IMR-90 (cell line): ENCODE results near the gene ALOXE3. TPM values are rescaled to one million over a fixed set of nuclear protein-coding genes. Genes with fewer than 3 reads are reported as not detected.

Experiments
- ATAC-seq: fragments of 200-7000 bp; cut with Tn5 transposase; 2 replicates; pipeline ENCODE4 v1.9.1; 2020; ENCODE audit warnings: low read depth, mild to moderate bottlenecking, moderate library complexity
- BruUV-seq: library from RNA; stranded (reverse); fragments of 400-500 nt; replicated peaks from 2 replicates; lab custom pipeline; 2021; lab: Mats Ljungman, UMichigan
- CTCF ChIA-PET: fragments of 300-600 bp; formaldehyde crosslinking; extraction: SDS; loops from one replicate; lab custom pipeline; 2021; ENCODE audit warnings: antibody characterized with exemption; lab: Yijun Ruan, JAX
- POLR2A ChIA-PET: fragments of 300-600 bp; sonication (Branson Sonifier 250); formaldehyde crosslinking; loops from one replicate; lab custom pipeline; 2022; ENCODE audit warnings: antibody characterized with exemption; ENCODE audit not compliant: unreplicated experiment; lab: Charles Lee
- DNase-seq: peaks from one replicate; pipeline ENCODE4 v3.0.0; 2013
- H2AFZ ChIP-seq: replicated peaks from 2 replicates; pipeline ENCODE3; 2013; ENCODE audit warnings: low read length, mild to moderate bottlenecking; ENCODE audit not compliant: poor library complexity
- H2AK5ac ChIP-seq: 2 replicates; pipeline ENCODE4 v1.6.1; 2013; ENCODE audit warnings: low read depth, low read length, inconsistent platforms
- H2AK9ac ChIP-seq: replicated peaks from 2 replicates; pipeline ENCODE3; 2013; ENCODE audit warnings: mild to moderate bottlenecking, low read depth, low read length, moderate library complexity; ENCODE audit not compliant: poor library complexity
- H2BK120ac ChIP-seq: 2 replicates; pipeline ENCODE4 v1.6.1; 2013; ENCODE audit warnings: low read depth, low read length, inconsistent platforms
- H2BK15ac ChIP-seq: 3 replicates; pipeline ENCODE4 v1.6.1; 2013; ENCODE audit warnings: low read depth, low read length, inconsistent platforms
- H2BK20ac ChIP-seq: 2 replicates; pipeline ENCODE4 v1.6.1; 2013; ENCODE audit warnings: low read depth, mild to moderate bottlenecking, inconsistent platforms, low read length, moderate library complexity
- H2BK5ac ChIP-seq: 2 replicates; pipeline ENCODE4 v1.6.1; 2013; ENCODE audit warnings: mild to moderate bottlenecking, low read depth, low read length, inconsistent platforms; ENCODE audit not compliant: poor library complexity, severe bottlenecking
- H3K14ac ChIP-seq: replicated peaks from 2 replicates; pipeline ENCODE4 v1.6.1; 2013; ENCODE audit warnings: low read depth, low read length, inconsistent platforms
- H3K18ac ChIP-seq: 2 replicates; pipeline ENCODE4 v1.6.1; 2013; ENCODE audit warnings: low read depth, low read length, control low read depth
- H3K23ac ChIP-seq: 2 replicates; pipeline ENCODE4 v1.6.1; 2013; ENCODE audit warnings: low read depth, low read length, inconsistent platforms
- H3K27ac ChIP-seq: 2 replicates; pipeline ENCODE4 v1.5.1; 2013; ENCODE audit warnings: mild to moderate bottlenecking, control low read depth, low read length; ENCODE audit not compliant: insufficient read depth
- H3K27me3 ChIP-seq: 2 replicates; pipeline ENCODE4 v1.6.1; 2013; ENCODE audit warnings: low read length; ENCODE audit not compliant: control insufficient read depth, insufficient read depth
- H3K36me3 ChIP-seq: 2 replicates; pipeline ENCODE4 v1.6.1; 2013; ENCODE audit warnings: low read length, mixed read lengths; ENCODE audit not compliant: control insufficient read depth, insufficient read depth
- H3K4ac ChIP-seq: 2 replicates; pipeline ENCODE4 v1.6.1; 2013; ENCODE audit warnings: low read depth, low read length, inconsistent platforms
- H3K4me1 ChIP-seq: 2 replicates; pipeline ENCODE4 v1.6.1; 2013; ENCODE audit warnings: low read length, mixed read lengths; ENCODE audit not compliant: control insufficient read depth, insufficient read depth
- H3K4me2 ChIP-seq: 2 replicates; pipeline ENCODE4 v1.6.1; 2013; ENCODE audit warnings: low read depth, mild to moderate bottlenecking, control low read depth, low read length, moderate library complexity
- H3K4me3 ChIP-seq: 2 replicates; pipeline ENCODE4 v1.5.1; 2013; ENCODE audit warnings: low read depth, mild to moderate bottlenecking, control low read depth, low read length, moderate library complexity; ENCODE audit not compliant: insufficient read depth
- H3K56ac ChIP-seq: 2 replicates; pipeline ENCODE4 v1.6.1; 2013; ENCODE audit warnings: low read length, inconsistent platforms; ENCODE audit not compliant: insufficient read depth; ENCODE audit errors: extremely low read depth
- H3K79me1 ChIP-seq, 2 experiments: 2 replicates each; pipeline ENCODE4 v1.6.1; 2013; ENCODE audit warnings: low read length in 2 of 2, inconsistent platforms in 1 of 2, low read depth in 1 of 2
- H3K9ac ChIP-seq: 2 replicates; pipeline ENCODE4 v1.6.1; 2013; ENCODE audit warnings: low read depth, low read length, control low read depth
- H3K9me1 ChIP-seq: 2 replicates; pipeline ENCODE4 v1.6.1; 2013; ENCODE audit warnings: low read length, inconsistent platforms; ENCODE audit not compliant: insufficient read depth
- H3K9me3 ChIP-seq: 2 replicates; pipeline ENCODE4 v1.6.1; 2013; ENCODE audit warnings: low read length; ENCODE audit not compliant: control insufficient read depth, insufficient read depth
- H4K20me1 ChIP-seq: 2 replicates; pipeline ENCODE4 v1.6.1; 2013; ENCODE audit warnings: low read length, inconsistent platforms; ENCODE audit not compliant: insufficient read depth
- H4K5ac ChIP-seq: 2 replicates; pipeline ENCODE4 v1.6.1; 2013; ENCODE audit warnings: mild to moderate bottlenecking, low read depth, low read length, control low read depth
- H4K8ac ChIP-seq, 2 experiments: 2 replicates each; pipeline ENCODE4 v1.6.1; 2013; ENCODE audit warnings: low read depth in 2 of 2, low read length in 2 of 2, control low read depth in 1 of 2, inconsistent platforms in 1 of 2
- H4K91ac ChIP-seq: 2 replicates; pipeline ENCODE4 v1.6.1; 2013; ENCODE audit warnings: low read depth, low read length, inconsistent platforms; ENCODE audit not compliant: insufficient read depth
- BHLHE40 ChIP-seq: fragments of 150-350 bp; IDR thresholded peaks from 2 replicates; pipeline ENCODE4 v1.6.1; 2016; ENCODE audit warnings: mild to moderate bottlenecking, low read depth, low read length
- CEBPB ChIP-seq: IDR thresholded peaks from 2 replicates; pipeline ENCODE4 v1.6.1; 2012; ENCODE audit warnings: low read depth, low read length, improper control_type of control experiment
- CHD1 ChIP-seq: IDR thresholded peaks from 2 replicates; pipeline ENCODE4 v1.6.1; 2012; ENCODE audit warnings: low read depth, low read length, improper control_type of control experiment
- FOS ChIP-seq: fragments of 150-350 bp; IDR thresholded peaks from 2 replicates; pipeline ENCODE4 v1.6.1; 2016; ENCODE audit warnings: low read depth, low read length
- MAFK ChIP-seq: IDR thresholded peaks from 2 replicates; pipeline ENCODE4 v1.6.1; 2012; ENCODE audit warnings: low read depth, low read length, improper control_type of control experiment
- MAZ ChIP-seq: IDR thresholded peaks from 2 replicates; pipeline ENCODE4 v1.6.1; 2012; ENCODE audit warnings: low read depth, mild to moderate bottlenecking, low read length, improper control_type of control experiment, moderate library complexity, borderline replicate concordance
- MXI1 ChIP-seq: IDR thresholded peaks from 2 replicates; pipeline ENCODE4 v1.6.1; 2012; ENCODE audit warnings: low read depth, mild to moderate bottlenecking, low read length, moderate library complexity, borderline replicate concordance
- NFE2L2 ChIP-seq: fragments of 150-350 bp; IDR thresholded peaks from 2 replicates; pipeline ENCODE4 v1.6.1; 2016; ENCODE audit warnings: low read depth, mild to moderate bottlenecking, low read length
- POLR2A ChIP-seq: IDR thresholded peaks from 2 replicates; pipeline ENCODE4 v1.6.1; 2012; ENCODE audit warnings: mild to moderate bottlenecking, low read depth, low read length
- RAD21 ChIP-seq: IDR thresholded peaks from 2 replicates; pipeline ENCODE4 v1.6.1; 2012; ENCODE audit warnings: low read length, improper control_type of control experiment
- RCOR1 ChIP-seq: IDR thresholded peaks from 2 replicates; pipeline ENCODE4 v1.6.1; 2012; ENCODE audit warnings: mild to moderate bottlenecking, low read length, improper control_type of control experiment; ENCODE audit not compliant: insufficient replicate concordance
- RFX5 ChIP-seq: IDR thresholded peaks from 2 replicates; pipeline ENCODE4 v1.8.0; 2012; ENCODE audit warnings: low read depth, mild to moderate bottlenecking, low read length, moderate library complexity
- SMC3 ChIP-seq: fragments of 150-350 bp; IDR thresholded peaks from 2 replicates; pipeline ENCODE4 v1.6.1; 2016; ENCODE audit warnings: low read depth, mild to moderate bottlenecking, antibody characterized with exemption, low read length, moderate library complexity
- WGBS, 2 experiments: methylation state at CpG; one replicate each; pipeline versions ENCODE4 v1.1.5 to v1.1.7; 2013; ENCODE audit warnings: missing lambda C conversion rate in 2 of 2; ENCODE audit not compliant: insufficient read length in 1 of 2; ENCODE audit errors: extremely low coverage in 2 of 2; 5-methylcytosine and 5-hydroxymethylcytosine counted together
- dilution Hi-C: fragments of 300-500 bp; cut with HindIII; formaldehyde crosslinking; loops from one replicate; pipeline ENCODE4 v1.14.3; 2018; ENCODE audit warnings: low sequenced_read_pairs; ENCODE audit not compliant: unreplicated experiment
- in situ Hi-C: fragments of 300-500 bp; cut with MboI; formaldehyde crosslinking; loops from 3 replicates; pipeline ENCODE4 v1.14.3; 2019; ENCODE audit warnings: low sequenced_read_pairs, inconsistent platforms, mixed read lengths
- intact Hi-C: fragments of 100-400 bp; cut with micrococcal nuclease; formaldehyde crosslinking; loops from 2 replicates; pipeline ENCODE4 v1.10.0; 2022
- polyA plus RNA-seq, 3 experiments: library from polyadenylated mRNA; depleted of rRNA; stranded (reverse); fragments of >200 nt; gene quantifications; 2 replicates each; pipeline ENCODE4 v1.2.3, GENCODE V29; 2012; ENCODE audit warnings: low replicate concordance in 1 of 3
- total RNA-seq: library from RNA; depleted of rRNA; stranded (reverse); fragments of >200 nt; gene quantifications from 2 replicates; pipeline ENCODE4 v1.2.3, GENCODE V29; 2012
- TF ChIP-seq, protein P1 (sequence below): conservative IDR thresholded peaks from 2 replicates; pipeline ENCODE4 v1.5.1; 2012; ENCODE audit warnings: mild to moderate bottlenecking, low read depth, low read length, improper control_type of control experiment
- TF ChIP-seq, protein P2 (sequence below): fragments of 150-350 bp; IDR thresholded peaks from 2 replicates; pipeline ENCODE4 v1.6.1; 2017; ENCODE audit warnings: mild to moderate bottlenecking, antibody characterized with exemption, low read length, low read depth
- TF ChIP-seq, protein P3 (sequence below): fragments of 150-350 bp; IDR thresholded peaks from 2 replicates; pipeline ENCODE4 v1.6.1; 2016; ENCODE audit warnings: low read depth, mild to moderate bottlenecking, low read length, moderate library complexity, borderline replicate concordance

Gene ALOXE3
- total and polyA plus RNA-seq, 2 of the 4 experiments (the other 2 are of a cell fraction) = under 0.01 to 0.26 TPM

DNA sequence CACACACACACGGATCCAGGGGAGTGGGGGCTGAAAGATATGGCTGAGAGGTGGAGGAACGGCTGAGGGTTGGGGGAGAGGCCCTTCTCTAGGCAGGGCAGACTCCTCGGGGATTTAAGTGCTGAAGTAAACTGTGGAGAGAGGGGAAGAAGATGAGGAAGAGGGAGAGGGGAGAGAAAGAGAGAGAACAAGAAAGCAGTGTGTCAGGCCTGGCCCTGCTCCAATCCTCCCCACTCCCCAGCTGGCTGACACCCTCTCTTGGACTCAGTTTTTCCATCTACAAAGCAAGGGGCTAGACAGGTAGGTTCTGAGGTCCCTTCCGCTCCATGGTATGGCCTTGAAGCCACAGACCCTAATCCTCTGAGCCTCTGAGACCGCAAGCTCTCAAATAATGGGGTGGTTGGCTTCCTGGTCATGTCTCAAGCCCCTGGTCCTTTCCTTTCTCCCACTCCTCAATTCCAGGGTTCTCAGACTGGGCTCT lies 42.5 kb upstream of the ALOXE3 start:
- peaks cover 15% of the 10 kb centered on the region for H3K36me3 ChIP-seq
- no peak overlapping the region for H2AK5ac ChIP-seq
- no peak overlapping the region for H3K9ac ChIP-seq
- no peak overlapping the region for H4K91ac ChIP-seq
- no peak overlapping the region for H3K23ac ChIP-seq
- no peak overlapping the region for H2AFZ ChIP-seq
- H3K14ac ChIP-seq = no peak overlapping the region
- no peaks in the 10 kb centered on the region for H3K9me3 ChIP-seq
- H3K4me3 ChIP-seq = no peak overlapping the region
- H3K56ac ChIP-seq = no peak overlapping the region
- no peak for DNase-seq
- H4K20me1 ChIP-seq = peaks cover 14% of the 10 kb centered on the region
- peaks cover 28% of the 10 kb centered on the region for H3K4me1 ChIP-seq
- no peak for ATAC-seq
- dilution Hi-C loops (no loop called here), in situ Hi-C loops (loop anchor here (25.0 kb wide), 1 partner anchor 923 kb away; the partner anchor contains the start of genes DVL2, GABARAP and PHF23), intact Hi-C loops (no loop called here)
- peaks cover 21 to 42% of the 10 kb centered on the region in 2 experiments for H3K79me1 ChIP-seq
- CTCF ChIA-PET = no interaction called here
- no peaks in the 10 kb centered on the region for H3K27me3 ChIP-seq
- H2BK5ac ChIP-seq = no peak overlapping the region
- H2BK15ac ChIP-seq = no peak overlapping the region
- H3K27ac ChIP-seq = no peak overlapping the region
- H4K5ac ChIP-seq = no peak overlapping the region
- TF ChIP-seq CEBPB (no peak), CHD1 (no peak), POLR2A (no peak), MXI1 (no peak), SMC3 (no peak), MAFK (no peak), FOS (no peak), MAZ (no peak), RFX5 (no peak), NFE2L2 (no peak), RAD21 (no peak), BHLHE40 (no peak), RCOR1 (no peak)
- TF ChIP-seq, protein P1, sequence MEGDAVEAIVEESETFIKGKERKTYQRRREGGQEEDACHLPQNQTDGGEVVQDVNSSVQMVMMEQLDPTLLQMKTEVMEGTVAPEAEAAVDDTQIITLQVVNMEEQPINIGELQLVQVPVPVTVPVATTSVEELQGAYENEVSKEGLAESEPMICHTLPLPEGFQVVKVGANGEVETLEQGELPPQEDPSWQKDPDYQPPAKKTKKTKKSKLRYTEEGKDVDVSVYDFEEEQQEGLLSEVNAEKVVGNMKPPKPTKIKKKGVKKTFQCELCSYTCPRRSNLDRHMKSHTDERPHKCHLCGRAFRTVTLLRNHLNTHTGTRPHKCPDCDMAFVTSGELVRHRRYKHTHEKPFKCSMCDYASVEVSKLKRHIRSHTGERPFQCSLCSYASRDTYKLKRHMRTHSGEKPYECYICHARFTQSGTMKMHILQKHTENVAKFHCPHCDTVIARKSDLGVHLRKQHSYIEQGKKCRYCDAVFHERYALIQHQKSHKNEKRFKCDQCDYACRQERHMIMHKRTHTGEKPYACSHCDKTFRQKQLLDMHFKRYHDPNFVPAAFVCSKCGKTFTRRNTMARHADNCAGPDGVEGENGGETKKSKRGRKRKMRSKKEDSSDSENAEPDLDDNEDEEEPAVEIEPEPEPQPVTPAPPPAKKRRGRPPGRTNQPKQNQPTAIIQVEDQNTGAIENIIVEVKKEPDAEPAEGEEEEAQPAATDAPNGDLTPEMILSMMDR = no peak
- TF ChIP-seq, protein P2, sequence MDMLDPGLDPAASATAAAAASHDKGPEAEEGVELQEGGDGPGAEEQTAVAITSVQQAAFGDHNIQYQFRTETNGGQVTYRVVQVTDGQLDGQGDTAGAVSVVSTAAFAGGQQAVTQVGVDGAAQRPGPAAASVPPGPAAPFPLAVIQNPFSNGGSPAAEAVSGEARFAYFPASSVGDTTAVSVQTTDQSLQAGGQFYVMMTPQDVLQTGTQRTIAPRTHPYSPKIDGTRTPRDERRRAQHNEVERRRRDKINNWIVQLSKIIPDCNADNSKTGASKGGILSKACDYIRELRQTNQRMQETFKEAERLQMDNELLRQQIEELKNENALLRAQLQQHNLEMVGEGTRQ = no peak
- TF ChIP-seq, protein P3, sequence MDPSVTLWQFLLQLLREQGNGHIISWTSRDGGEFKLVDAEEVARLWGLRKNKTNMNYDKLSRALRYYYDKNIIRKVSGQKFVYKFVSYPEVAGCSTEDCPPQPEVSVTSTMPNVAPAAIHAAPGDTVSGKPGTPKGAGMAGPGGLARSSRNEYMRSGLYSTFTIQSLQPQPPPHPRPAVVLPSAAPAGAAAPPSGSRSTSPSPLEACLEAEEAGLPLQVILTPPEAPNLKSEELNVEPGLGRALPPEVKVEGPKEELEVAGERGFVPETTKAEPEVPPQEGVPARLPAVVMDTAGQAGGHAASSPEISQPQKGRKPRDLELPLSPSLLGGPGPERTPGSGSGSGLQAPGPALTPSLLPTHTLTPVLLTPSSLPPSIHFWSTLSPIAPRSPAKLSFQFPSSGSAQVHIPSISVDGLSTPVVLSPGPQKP = no peak
- BruUV-seq = no TSS peak
- H3K18ac ChIP-seq = no peak overlapping the region
- H2BK120ac ChIP-seq = no peak overlapping the region
- peak overlapping the region; percentile 56 for H2AK9ac ChIP-seq
- no peak overlapping the region for H3K4ac ChIP-seq
- WGBS, 2 experiments = no CpG with 5 or more reads among the region's 5 CpGs
- no peak overlapping the region for H2BK20ac ChIP-seq
- POLR2A ChIA-PET = no interaction called here
- H3K9me1 ChIP-seq = peaks cover 10% of the 10 kb centered on the region
- no peak overlapping the region; the same call in 1 of the 2 replicates for H3K4me2 ChIP-seq
- no peak overlapping the region for H4K8ac ChIP-seq
